Neural progenitor cell (in vitro differentiated cells): ENCODE measurements around the gene CCL8. TPM values are rescaled to one million over a fixed set of nuclear protein-coding genes. Genes with fewer than 3 reads are reported as not detected.

ENCODE experiments used
- DNase-seq: peaks from one replicate; pipeline ENCODE4 v3.0.0-alpha.2; 2016; ENCODE audit warnings: low spot score
- H2AFZ ChIP-seq: fragments of 200-600 bp; sonication (generic); replicated peaks from 2 replicates; pipeline ENCODE4 v1.6.1; 2016; ENCODE audit warnings: antibody characterized with exemption
- H3F3A ChIP-seq: fragments of 200-600 bp; sonication (generic); 2 replicates; pipeline ENCODE4 v1.6.1; 2016; ENCODE audit warnings: antibody characterized with exemption, low read depth
- H3K27ac ChIP-seq: fragments of 200-600 bp; sonication (generic); 2 replicates; pipeline ENCODE4 v1.5.1; 2016; ENCODE audit warnings: mild to moderate bottlenecking
- H3K27me3 ChIP-seq: fragments of 200-600 bp; sonication (generic); 2 replicates; pipeline ENCODE4 v1.6.1; 2016; ENCODE audit warnings: mild to moderate bottlenecking, moderate library complexity
- H3K36me3 ChIP-seq: fragments of 200-600 bp; sonication (generic); 2 replicates; pipeline ENCODE4 v1.5.1; 2016
- H3K4me1 ChIP-seq: fragments of 200-600 bp; sonication (generic); 2 replicates; pipeline ENCODE4 v1.6.1; 2016; ENCODE audit warnings: mixed run types
- H3K4me2 ChIP-seq: fragments of 200-600 bp; sonication (generic); 2 replicates; pipeline ENCODE4 v1.6.1; 2016
- H3K4me3 ChIP-seq: fragments of 200-600 bp; sonication (generic); 2 replicates; pipeline ENCODE4 v1.5.1; 2016
- H3K79me2 ChIP-seq: fragments of 200-600 bp; sonication (generic); 2 replicates; pipeline ENCODE4 v1.6.1; 2016; ENCODE audit warnings: low read depth
- H3K9ac ChIP-seq: fragments of 200-600 bp; sonication (generic); 2 replicates; pipeline ENCODE4 v1.6.1; 2016
- H3K9me3 ChIP-seq: fragments of 200-600 bp; sonication (generic); 2 replicates; pipeline ENCODE4 v1.5.1; 2016; ENCODE audit warnings: low read depth
- H4K20me1 ChIP-seq: fragments of 200-600 bp; sonication (generic); 2 replicates; pipeline ENCODE4 v1.6.1; 2016; ENCODE audit warnings: low read depth
- H3K27ac Mint-ChIP-seq: 3 replicates; pipeline ENCODE4 v1.8.0; 2021; ENCODE audit warnings: mixed read lengths
- H3K27me3 Mint-ChIP-seq: 2 replicates; pipeline ENCODE4 v1.8.0; 2022; ENCODE audit warnings: low read depth, mild to moderate bottlenecking, inconsistent platforms, moderate library complexity, mixed read lengths; ENCODE audit not compliant: insufficient read depth
- H3K36me3 Mint-ChIP-seq: 3 replicates; pipeline ENCODE4 v1.8.0; 2021; ENCODE audit warnings: mixed read lengths
- H3K4me1 Mint-ChIP-seq: 3 replicates; pipeline ENCODE4 v1.8.0; 2021; ENCODE audit warnings: mixed read lengths
- H3K4me3 Mint-ChIP-seq: 3 replicates; pipeline ENCODE4 v1.8.0; 2021; ENCODE audit warnings: mild to moderate bottlenecking, moderate library complexity, mixed read lengths
- H3K9me3 Mint-ChIP-seq: 3 replicates; pipeline ENCODE4 v1.8.0; 2020; ENCODE audit warnings: mixed read lengths
- EZH2 ChIP-seq: fragments of 200-600 bp; sonication (generic); IDR thresholded peaks from 2 replicates; pipeline ENCODE4 v1.6.1; 2017; ENCODE audit warnings: antibody characterized with exemption, mild to moderate bottlenecking, moderate library complexity
- EZH2phosphoT487 ChIP-seq: fragments of 200-600 bp; sonication (generic); IDR thresholded peaks from 2 replicates; pipeline ENCODE4 v1.6.1; 2017; ENCODE audit warnings: antibody characterized with exemption
- total RNA-seq: library from RNA; depleted of rRNA; stranded (reverse); fragments of >200 nt; gene quantifications from 2 replicates; pipeline ENCODE4 v1.2.3, GENCODE V29; 2015; ENCODE audit warnings: low replicate concordance
- TF ChIP-seq, protein P1 (sequence below): fragments of 200-600 bp; sonication (generic); IDR thresholded peaks from 2 replicates; pipeline ENCODE4 v1.5.1; 2017; ENCODE audit warnings: antibody characterized with exemption, mild to moderate bottlenecking

The CCL8 gene
- total RNA-seq, 1 donor from 2014 or later: not detected

DNA sequence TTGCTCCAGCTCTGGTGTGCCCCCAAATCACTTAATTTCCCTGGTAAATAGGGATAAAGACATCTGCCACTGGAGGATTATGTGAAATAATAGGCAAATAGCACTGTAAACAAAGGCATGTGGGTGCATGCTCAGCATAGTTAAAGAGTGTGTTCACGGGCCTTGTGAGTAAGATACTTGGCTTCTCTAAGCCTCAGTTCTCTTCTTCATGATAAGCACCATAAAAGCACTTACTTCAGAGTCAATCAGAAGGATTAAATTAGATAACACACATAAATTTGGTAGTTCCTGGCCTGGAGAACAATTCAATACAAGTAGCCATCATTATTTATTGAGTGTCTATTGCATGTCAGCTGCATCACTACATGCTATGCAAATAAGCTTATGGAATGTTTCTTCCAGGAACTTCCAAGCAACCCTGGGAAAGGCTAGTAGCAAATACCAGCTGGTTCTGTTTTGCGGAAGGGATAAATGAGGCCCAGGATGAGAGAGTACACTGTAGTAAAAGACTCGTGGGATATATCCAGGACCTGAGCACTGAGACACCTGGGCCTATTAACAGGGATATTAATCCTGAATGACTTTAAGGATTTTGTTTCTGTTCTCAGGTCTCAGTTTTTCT is 19.2 kb upstream of the CCL8 start:
- Histone ChIP-seq H3K9ac (no peak overlapping the region), H3K9me3 (no peaks in the 10 kb centered on the region), H3K27me3 (no peaks in the 10 kb centered on the region), H3F3A (peaks cover 5% of the 10 kb centered on the region), H3K4me3 (no peak overlapping the region), H4K20me1 (no peaks in the 10 kb centered on the region), H3K79me2 (no peaks in the 10 kb centered on the region), H3K27ac (no peak overlapping the region), H3K36me3 (no peaks in the 10 kb centered on the region), H3K4me2 (no peak overlapping the region), H3K4me1 (no peaks in the 10 kb centered on the region), H2AFZ (no peak overlapping the region)
- DNase-seq: no peak
- Mint-ChIP-seq H3K27ac (no peak overlapping the region), H3K4me3 (no peak overlapping the region), H3K9me3 (no peaks in the 10 kb centered on the region), H3K4me1 (peaks cover 9% of the 10 kb centered on the region), H3K27me3 (peaks cover 3% of the 10 kb centered on the region), H3K36me3 (no peaks in the 10 kb centered on the region)
- TF ChIP-seq EZH2phosphoT487 (no peak), EZH2 (no peak)
- TF ChIP-seq, protein P1, sequence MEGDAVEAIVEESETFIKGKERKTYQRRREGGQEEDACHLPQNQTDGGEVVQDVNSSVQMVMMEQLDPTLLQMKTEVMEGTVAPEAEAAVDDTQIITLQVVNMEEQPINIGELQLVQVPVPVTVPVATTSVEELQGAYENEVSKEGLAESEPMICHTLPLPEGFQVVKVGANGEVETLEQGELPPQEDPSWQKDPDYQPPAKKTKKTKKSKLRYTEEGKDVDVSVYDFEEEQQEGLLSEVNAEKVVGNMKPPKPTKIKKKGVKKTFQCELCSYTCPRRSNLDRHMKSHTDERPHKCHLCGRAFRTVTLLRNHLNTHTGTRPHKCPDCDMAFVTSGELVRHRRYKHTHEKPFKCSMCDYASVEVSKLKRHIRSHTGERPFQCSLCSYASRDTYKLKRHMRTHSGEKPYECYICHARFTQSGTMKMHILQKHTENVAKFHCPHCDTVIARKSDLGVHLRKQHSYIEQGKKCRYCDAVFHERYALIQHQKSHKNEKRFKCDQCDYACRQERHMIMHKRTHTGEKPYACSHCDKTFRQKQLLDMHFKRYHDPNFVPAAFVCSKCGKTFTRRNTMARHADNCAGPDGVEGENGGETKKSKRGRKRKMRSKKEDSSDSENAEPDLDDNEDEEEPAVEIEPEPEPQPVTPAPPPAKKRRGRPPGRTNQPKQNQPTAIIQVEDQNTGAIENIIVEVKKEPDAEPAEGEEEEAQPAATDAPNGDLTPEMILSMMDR: no peak

DNA sequence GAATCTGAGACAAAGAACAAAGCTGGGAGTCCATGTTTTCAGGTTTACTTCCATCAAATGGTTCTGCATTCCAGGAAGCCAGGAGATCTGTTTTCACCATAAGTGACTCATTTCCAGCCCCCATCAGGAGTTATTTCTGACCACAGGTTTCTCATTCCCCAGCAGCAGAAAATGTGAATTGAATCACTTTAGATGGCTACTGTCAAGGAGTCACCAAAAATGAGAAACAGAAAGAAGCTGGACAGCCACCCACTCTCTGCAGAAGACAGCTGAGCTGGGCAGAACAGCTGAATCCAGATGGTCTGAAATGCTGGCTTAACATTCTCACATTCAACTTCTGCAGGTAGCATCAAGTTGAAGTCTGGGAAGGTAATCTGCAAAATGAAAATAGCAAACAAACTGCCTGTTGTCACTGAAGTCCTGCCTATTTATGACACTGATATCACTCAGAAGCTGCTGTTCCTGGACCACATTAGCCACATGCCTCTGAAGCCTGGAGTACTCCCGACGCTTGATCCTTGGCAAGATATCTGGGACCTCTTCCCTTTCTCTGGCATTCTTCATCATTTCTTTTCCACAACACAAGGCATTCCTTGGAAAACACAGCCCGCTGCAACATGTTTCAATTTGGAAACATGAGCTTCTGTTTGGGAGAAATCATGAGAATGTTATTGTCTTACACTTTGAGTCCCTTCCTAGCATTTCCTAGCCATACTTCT is 18.4 kb upstream of the CCL8 start:
- Histone ChIP-seq H3F3A (peaks cover 5% of the 10 kb centered on the region), H3K4me2 (no peak overlapping the region), H3K4me3 (no peak overlapping the region), H3K9ac (no peak overlapping the region), H2AFZ (no peak overlapping the region), H3K79me2 (no peaks in the 10 kb centered on the region), H3K27me3 (no peaks in the 10 kb centered on the region), H3K4me1 (no peaks in the 10 kb centered on the region), H4K20me1 (no peaks in the 10 kb centered on the region), H3K9me3 (no peaks in the 10 kb centered on the region), H3K27ac (no peak overlapping the region), H3K36me3 (no peaks in the 10 kb centered on the region)
- H3K27me3 Mint-ChIP-seq: peaks cover 6% of the 10 kb centered on the region
- no peaks in the 10 kb centered on the region for H3K9me3 Mint-ChIP-seq
- H3K4me3 Mint-ChIP-seq: no peak overlapping the region
- no peak overlapping the region for H3K27ac Mint-ChIP-seq
- H3K4me1 Mint-ChIP-seq: peaks cover 9% of the 10 kb centered on the region
- no peak for DNase-seq
- no peaks in the 10 kb centered on the region for H3K36me3 Mint-ChIP-seq
- TF ChIP-seq, protein P1: no peak
- TF ChIP-seq EZH2phosphoT487 (no peak), EZH2 (no peak)

DNA sequence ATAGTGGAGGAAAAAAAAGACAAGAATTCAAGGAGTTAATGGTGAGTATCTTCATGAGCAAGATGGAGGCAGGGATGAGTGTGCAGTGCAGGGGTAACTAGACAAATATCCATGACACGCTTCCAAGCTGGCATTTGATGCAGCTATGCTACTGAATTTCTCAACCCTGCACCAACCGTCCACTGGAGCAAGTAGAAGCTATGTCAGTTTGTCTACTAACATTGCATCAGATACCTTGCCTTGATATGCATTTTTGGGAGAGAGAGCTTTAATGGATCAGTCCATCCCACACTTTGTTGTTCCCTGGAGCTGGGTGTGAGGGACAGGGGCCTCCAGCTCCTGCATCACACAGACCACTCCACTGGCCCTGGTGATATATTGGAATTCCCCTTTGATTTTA is 17.2 kb upstream of the CCL8 start:
- Histone ChIP-seq H3K4me2 (no peak overlapping the region), H3K27me3 (no peaks in the 10 kb centered on the region), H2AFZ (no peak overlapping the region), H3F3A (peaks cover 5% of the 10 kb centered on the region), H3K4me1 (no peaks in the 10 kb centered on the region), H3K4me3 (no peak overlapping the region), H3K9me3 (no peaks in the 10 kb centered on the region), H4K20me1 (no peaks in the 10 kb centered on the region), H3K27ac (no peak overlapping the region), H3K36me3 (no peaks in the 10 kb centered on the region), H3K79me2 (no peaks in the 10 kb centered on the region), H3K9ac (no peak overlapping the region)
- no peaks in the 10 kb centered on the region for H3K9me3 Mint-ChIP-seq
- H3K4me1 Mint-ChIP-seq: peaks cover 9% of the 10 kb centered on the region
- H3K36me3 Mint-ChIP-seq: no peaks in the 10 kb centered on the region
- no peak overlapping the region for H3K4me3 Mint-ChIP-seq
- H3K27me3 Mint-ChIP-seq: peaks cover 10% of the 10 kb centered on the region
- no peak for DNase-seq
- TF ChIP-seq EZH2 (no peak), EZH2phosphoT487 (no peak)
- TF ChIP-seq, protein P1: no peak
- H3K27ac Mint-ChIP-seq: no peak overlapping the region
